Glomerular endothelial cell (primary cell): Measurements from ENCODE around the gene FAM168A. TPM values are rescaled to one million over a fixed set of nuclear protein-coding genes. Genes with fewer than 3 reads are reported as not detected.

Experiments
- DNase-seq: peaks from one replicate; pipeline ENCODE4 v3.0.0-alpha.2; 2011; ENCODE audit warnings: low read depth, low spot score; ENCODE audit errors: extremely low read depth
- total RNA-seq: library from RNA; depleted of rRNA; stranded (reverse); fragments of >200 nt; gene quantifications from 2 replicates; pipeline ENCODE4 v1.2.3, GENCODE V29; 2015

The FAM168A gene
- total RNA-seq, 1 donor from 2014 or later, result 20.4 TPM

DNA sequence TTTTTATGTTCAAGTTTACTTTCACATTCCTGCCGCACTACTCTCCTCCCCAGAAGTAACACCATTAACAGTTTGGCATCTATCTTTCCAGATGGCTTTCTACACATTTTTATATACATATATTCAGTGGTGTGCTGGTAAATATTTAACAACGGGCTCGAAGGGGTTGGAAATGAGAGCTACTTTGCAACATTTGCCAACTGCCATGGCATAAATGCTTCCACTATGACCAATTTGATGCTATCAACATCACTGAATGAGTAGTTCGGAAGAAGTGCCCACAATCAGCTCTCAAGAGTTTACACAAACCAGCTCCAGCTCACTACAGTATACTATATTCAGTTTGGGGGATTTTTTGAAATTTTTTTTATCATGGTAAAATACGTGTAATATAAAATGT is 166.5 kb downstream of the FAM168A start:
- DNase-seq, result no peak

DNA sequence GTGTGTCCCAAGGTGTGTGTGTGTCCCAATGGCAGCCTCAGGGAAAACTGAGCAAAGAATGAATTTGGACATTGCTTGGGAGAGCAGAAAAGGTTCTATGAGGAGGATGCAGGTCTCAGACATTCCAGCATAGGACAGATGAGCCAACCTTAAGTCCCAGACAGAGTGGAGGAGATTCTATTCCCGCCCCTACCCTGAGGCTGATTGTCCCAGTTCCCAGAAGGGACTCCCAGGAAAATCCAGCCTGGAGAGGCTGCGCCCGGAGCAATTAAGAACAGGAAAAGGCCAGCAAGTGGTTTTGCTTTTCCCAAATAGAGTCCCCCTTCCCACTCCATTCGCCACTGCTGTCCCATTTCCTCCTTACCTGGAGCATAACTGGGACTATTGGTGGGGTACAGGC is 167.6 kb downstream of the FAM168A start:
- DNase-seq, result no peak

DNA sequence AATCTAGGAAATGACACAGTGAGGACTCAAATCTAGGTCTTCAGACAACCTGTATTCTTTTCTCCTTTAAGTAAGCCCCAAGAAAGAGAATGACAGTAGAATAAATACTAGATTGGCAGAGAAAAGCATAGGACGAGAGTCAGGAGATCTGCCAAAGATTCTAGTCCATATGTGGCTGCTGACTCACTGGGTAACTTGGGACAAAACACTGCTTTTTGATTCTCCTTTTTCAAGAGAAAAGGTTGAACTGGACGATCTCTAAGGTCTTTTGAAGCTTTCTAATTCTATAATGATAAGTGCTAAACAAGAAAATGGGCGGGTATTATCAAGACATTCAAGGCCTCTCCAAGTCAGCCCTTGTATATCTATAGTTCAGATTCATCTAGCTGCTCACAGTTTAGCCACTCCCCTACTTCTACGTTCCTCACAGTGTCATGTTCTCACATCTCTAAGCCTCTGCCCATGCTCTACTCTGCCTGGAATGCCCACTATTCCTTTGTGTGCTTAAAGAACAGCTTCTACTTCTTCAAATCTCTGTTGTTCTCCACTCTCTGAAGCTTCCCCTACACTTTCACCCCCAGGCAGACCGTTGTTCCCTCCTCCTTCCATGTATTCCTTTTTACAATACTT is 168.7 kb downstream of the FAM168A start:
- DNase-seq, result no peak

DNA sequence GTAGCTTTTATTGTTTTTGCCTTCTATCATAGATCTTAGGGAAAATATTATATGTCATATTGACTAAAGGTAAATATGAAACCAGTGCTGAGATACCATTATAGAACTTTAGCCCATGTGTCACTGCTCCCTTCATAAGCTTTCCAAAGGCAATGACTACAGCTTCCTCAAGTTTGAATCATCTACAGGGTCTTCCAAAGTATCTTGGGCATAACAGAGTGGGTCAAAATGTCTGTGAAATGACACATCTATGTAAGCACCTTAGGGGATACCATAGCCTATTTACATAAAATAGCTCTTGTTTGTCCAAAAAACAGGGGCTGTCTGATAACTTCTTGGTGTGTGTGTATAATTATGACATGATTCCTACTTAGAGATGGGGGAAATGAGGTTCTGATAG is 169.2 kb downstream of the FAM168A start:
- no peak for DNase-seq

DNA sequence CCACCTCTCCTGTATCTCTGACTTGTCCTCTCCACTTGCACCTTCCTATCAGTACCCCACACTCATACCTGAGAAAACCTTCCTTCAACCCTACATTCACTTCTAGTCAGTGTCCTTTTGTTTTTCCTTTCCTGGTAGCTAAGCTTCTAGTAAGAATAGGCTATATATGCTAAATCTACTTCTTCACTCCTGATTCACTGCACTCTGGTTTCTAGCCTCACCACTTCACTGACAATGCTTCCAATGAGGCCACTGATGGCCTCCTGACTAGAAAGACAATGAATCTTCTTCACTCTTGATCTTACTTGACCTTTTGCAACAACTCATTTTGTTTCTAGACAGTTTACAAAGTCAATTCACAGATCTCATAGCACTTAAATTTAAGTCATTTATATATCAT is 169.7 kb downstream of the FAM168A start:
- DNase-seq, result no peak

DNA sequence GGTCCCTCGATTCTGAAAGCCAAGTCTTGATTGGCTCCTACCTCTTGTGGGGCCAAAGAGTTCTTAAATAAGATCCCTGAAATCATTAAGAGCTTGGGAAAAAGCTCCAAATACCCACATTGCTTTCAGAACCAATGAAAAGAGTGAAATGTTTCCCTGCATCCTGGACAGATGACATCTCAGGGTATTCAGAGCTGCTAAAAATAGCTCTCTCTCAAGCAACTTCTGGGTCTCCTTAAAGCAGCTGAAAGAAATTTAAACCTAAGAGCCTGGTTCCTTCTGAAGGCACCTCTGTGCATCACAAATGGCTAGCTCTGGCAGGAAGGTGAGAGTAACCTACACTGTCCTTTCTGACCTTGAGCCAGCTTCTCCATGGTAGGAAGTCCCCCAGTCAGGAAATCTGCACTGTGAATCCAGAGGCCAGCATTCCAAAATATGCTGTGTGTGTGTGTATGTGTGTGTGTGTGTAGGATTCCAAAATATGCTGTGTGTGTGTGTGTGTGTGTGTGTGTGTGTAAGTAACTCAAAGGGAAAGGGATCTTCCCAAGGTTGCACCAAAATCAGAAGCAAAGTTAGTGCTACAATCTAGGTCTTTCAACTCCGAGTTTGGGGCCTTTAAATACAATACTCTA is 171.6 kb downstream of the FAM168A start:
- DNase-seq, result no peak

DNA sequence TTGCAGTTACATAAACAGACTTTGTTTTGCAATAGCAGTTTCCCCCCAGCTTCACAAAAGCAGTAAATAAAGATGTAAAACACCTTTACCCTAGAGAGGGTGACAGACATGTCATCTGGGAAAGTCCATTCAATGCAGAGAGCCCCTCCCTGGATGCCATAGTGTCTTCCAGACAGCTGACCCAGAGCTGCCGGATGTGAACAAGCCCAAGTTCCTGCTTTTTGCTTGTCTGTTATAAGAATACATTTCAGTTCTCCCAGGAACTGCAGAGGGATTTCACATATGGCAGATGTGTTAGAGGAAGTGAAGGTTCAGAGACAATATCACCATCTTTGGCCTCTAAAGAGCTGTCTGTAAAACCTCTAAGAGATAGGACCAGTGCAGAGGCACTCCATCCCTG is 172.8 kb downstream of the FAM168A start:
- DNase-seq, result no peak

DNA sequence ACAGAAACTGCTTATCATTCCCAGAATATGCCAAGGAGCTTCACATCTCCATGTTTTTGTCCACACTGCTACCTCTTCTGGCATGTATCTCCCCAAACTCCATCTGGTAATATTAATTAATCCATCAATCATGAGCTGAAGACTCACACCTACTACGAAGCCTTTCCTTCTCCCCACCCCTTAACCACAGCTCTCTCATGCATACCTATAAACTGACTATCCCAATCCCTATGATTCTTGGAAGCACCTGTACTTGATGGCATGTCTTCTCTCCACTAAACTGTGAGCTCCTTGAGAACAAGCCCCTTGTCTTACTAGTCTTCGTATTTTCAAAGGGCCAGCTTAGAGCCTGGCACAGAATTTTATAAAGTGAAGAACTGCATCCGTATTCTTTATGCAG is 174.4 kb downstream of the FAM168A start:
- no peak for DNase-seq

DNA sequence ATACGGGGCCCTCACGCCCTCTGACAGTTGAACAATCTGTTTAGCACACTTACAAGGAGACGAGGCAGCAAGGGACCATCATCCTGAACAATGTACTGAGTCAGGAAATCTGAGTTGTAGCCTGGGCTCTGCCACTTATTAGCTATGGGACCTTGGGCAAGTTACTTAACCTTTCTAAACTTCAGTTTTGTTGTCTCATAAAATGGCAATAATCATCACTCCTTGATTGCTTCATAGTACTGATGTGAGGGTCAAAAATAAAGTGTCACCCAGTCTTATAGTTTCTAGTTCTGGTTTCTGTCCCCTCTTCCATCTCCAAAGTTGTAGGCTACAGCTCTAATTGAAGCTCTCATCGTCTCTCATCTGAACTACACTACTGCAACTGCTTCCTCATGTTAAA is 175.0 kb downstream of the FAM168A start:
- DNase-seq, result no peak

DNA sequence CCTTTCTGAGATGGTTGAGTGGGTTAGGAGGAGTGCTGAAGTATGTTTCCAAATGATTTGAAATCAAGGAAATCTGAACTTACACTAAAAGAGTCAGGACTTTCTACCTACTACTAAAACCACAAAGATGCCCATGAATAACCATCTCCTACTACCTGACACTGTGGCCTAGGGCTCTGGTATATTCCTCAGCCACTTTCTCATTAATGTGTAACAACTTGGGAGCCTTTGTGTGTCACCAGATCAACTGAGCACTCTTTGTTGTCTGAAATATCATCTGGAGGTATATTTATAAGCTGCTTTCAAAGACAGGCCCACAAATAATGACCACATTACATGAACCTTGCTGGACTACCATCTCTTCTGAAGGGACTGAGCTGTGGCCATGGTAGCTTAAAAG is 177.8 kb downstream of the FAM168A start:
- no peak for DNase-seq

DNA sequence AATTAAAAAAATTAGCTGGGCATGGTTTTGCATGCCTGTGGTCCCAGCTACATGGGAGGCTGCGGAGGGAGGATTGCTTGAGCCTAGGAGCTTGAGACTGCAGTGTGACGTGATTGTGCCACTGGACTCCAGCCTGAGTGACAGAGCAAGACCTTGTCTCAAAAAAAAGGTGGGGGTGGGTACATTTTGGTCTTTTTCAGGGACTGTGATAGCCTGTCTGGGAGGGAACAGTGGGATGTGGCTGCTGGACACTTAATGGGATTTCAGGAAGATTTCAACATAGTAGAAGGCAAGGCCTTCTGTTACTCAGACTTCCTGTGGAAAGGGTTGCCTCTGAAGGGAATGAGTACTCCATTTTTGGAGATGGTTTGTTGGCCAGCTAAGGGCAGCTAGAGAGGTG is 181.1 kb downstream of the FAM168A start:
- DNase-seq, result no peak

DNA sequence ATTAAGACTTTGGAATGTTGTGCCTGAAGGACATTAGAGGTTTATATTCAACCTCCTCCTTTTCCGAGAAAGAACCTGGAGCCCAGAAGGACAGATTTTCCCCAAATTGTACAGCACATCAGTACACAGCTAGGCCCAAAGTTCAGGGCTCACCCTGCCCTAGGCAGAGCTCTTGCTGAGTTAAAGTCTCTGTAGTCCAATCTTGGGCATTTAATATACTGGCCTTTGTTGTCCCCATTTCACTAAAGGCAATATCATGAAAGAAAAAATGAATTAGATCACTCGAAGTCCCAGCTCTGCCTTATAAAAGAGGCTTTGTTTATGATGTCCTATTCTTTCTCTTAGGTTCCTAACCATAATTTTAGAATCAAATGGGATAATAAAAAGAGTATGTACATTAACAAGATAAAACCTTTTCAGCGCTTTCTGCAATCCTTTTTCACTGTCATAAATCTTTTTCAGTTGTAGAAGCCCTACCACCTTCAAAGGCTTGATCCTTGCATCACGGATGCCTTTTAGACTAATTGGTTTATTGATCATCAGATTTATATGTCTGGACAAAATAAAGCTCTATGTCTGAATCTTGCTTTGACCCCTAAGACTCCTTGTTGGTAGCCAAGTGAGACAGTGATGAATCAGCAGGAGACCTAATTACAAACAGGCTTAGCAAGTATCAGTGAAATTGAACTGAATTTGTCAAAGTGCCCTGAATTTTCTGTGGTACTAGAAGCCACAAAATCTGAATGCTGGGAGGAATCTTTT is 181.9 kb downstream of the FAM168A start:
- no peak for DNase-seq

DNA sequence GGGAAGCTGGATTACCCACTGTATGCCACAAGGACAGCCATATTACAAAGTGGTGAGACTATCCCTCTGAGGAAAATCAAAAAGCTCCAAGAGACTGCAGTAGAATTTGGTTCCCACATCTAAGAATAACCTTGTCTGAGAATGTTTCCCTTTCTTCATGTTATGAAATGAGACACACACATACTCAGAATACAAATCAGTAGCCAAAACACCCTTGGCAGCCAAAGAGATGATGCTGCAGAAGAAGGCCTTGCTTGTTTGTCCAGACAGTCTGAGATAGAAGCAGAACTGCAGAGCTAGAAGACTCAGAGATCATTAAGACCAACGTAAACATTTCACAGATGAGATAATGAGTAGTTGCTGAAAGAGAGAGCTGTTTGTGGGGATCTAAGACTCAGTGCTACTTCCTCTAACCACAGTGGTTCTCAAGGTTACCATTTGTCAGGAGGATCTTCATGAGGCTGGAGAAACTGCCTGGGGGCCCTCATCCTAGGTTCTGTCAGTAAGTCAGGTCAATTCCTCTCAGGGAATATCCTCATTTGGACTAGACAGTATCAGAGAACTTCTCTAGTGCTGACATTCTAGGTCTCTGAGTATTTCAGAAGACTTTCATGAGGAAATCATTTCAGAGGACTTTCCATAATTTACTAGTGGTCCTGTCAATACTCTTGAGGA is 182.8 kb downstream of the FAM168A start:
- DNase-seq, result no peak

DNA sequence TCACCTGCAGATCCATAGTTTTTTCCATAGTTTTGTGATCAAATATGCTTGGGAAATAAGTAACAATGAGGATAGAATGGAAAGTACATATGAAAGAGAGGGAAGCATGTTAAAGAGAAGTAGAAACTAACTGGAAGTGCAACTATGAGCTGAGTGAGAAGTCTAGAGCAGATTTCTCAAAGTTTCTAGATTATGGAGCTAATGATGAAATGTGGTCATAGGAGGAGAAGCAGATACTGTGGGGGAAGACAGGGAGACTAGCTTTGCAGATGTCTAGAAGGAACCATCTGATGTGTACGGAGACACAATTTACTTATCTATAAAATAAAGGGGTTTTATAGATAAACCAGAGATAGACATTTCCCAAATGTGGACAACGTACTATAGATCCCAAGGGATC is 184.7 kb downstream of the FAM168A start:
- DNase-seq, result no peak

DNA sequence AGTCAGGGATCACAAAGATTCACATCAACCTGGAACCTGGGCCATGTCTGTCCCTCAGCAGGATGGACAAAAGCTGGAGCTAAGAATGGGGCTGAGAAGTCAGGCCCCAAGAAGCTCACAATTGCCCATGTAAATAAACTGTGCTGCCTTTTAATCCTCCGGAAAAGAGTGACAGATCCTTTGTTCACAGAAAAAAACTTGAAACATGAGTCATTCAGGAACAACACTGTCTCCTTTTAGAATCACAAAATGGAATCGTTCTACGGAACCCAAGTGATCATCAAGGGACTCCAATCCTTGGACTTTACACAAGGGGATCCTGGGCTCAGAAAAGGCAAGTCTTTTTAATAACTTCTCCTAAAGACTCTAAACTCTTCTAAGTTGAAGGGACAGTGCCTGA is 185.6 kb downstream of the FAM168A start:
- peak; percentile 25 for DNase-seq

DNA sequence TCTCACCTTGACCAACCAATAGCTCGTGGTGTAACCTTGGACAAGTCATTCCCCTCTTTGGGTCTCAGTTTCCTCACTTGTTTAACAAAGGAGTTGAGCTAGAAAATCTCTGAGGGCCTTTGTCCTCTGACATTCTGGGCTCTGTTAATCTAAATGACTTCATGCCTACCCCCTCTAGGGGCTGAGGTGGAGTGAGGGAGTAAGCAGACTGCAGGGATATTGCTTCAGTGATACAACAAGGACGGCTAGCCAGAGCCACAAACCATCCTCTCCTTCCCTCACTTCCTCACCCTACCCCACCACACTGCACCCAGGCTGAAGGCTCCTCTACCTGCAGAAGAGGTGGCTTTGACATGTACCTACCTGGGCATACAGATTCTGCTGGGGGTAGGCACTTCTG is 186.9 kb downstream of the FAM168A start:
- no peak for DNase-seq

DNA sequence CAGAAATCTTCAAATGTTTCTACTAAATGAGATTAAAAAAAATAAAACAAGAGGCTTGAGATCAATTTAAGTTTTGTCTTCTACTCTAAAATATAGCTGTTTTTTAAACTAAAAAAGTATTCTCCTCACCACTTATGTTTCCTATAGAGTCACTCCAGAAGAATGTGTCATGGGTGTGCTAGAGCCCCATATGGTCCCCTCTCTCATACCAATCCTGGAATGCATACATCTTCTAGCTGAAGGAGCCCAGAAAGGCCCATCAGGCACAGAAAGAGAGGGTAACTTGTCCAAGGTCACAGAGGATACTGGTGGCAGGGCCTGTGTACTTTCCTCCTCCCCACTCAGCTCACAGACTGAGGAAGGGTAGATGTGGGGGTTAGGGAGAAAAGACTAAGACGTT is 187.3 kb downstream of the FAM168A start:
- no peak for DNase-seq

DNA sequence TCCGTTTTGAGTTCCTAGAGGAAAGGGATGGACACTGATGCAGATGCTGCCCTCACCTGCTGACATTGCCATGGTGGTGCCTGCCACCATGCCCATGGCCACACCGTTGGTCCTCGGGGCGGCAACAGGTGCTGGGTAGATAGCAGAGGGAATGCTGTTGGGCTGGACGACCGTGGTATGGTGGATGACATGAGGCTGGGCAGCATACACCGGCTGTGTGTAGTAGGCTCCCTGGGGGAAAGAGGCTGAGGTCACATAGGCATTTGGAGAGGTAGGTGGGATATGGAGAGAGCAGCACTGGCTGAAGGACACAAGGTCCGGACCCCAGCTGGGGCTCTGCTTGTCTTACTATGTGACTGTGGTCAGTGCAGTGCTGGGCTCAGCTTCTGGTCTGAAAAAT is 188.5 kb downstream of the FAM168A start:
- no peak for DNase-seq

DNA sequence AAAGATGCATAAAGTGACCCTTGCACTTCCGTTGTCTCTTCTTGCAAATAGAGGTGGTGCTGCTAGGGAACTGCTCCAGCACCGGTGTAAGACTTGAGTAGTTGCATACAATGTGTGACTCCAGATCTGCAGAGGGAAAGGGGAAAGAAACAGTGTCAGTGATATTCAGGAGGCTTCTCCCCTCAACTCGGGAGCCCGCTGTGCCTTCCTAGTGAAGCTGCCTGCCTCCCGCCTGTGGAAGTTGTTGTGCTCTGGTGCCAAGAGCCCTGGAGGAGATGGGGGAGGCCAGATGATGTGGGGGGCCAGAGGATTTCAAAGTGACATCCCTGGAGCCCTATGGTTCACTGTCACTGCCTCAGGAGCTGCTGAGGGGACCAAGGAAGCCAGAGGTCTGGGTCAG is 191.3 kb downstream of the FAM168A start:
- no peak for DNase-seq

DNA sequence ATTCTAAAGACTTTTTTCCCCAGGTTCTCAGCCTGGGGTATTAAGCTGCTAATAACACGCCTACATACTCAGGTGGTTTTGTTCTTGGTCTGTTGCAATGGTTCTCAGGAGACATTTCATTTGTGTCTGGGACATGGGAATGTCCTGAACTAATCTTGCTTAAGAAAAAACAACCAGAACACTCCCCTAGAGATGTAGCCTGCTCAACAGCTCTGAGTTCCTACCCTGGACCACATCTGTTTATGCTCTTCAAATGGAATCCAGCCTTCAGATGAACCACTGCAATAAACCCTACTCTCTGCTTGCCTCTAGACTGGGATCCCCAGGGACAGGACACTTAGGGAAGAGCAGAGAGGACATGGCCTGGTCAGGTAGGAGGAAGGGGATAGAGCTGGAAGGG is 191.8 kb downstream of the FAM168A start:
- DNase-seq, result no peak

DNA sequence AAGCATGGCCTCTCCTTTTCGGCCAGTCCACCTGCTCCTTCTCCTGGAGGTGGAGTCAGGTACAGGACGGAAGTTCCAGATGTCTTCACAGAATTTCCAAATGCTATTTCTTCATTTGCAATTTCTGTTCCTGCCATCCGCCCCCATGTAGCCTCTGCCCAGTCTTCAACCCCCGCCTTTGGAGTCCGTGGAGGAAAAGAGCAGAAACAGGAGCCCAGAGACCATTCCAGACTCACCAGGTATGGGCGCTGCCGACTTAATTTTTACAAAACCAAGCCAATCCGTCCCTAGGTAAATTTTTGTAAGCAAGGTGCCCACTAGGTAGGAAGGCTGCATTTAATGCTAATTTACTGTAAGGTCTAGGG is 192.8 kb downstream of the FAM168A start:
- DNase-seq, result no peak
